HepG2 (cell line): ENCODE data around the gene LYRM9. TPM values are rescaled to one million over a fixed set of nuclear protein-coding genes. Genes with fewer than 3 reads are reported as not detected.

Experiments
- ATAC-seq: fragments of 200-7000 bp; cut with Tn5 transposase; 3 replicates; pipeline ENCODE4 v1.9.1; 2020; ENCODE audit warnings: mild to moderate bottlenecking, moderate library complexity
- BruUV-seq: library from RNA; stranded (reverse); fragments of 400-500 nt; replicated peaks from 2 replicates; lab custom pipeline; 2021; lab: Mats Ljungman, UMichigan
- CTCF ChIA-PET: fragments of 300-600 bp; formaldehyde crosslinking; extraction: SDS; loops from one replicate; lab custom pipeline; 2021; ENCODE audit warnings: low total read pairs, inconsistent platforms, low intra/inter-chr PET ratio; lab: Yijun Ruan, JAX
- POLR2A ChIA-PET: fragments of 350-600 bp; sonication (Branson Sonifier 250); formaldehyde crosslinking; loops from one replicate; lab custom pipeline; 2020; ENCODE audit warnings: antibody characterized with exemption, inconsistent platforms; lab: Yijun Ruan, JAX
- DNase-seq: peaks from one replicate; pipeline ENCODE4 v3.0.0-alpha.2; 2015; ENCODE audit warnings: low spot score
- FAIRE-seq: peaks from 3 replicates; lab custom pipeline; 2011; peaks lifted over from hg19 to GRCh38; lab: Jason Lieb, UNC
- H2AFZ ChIP-seq: one replicate; pipeline ENCODE4 v1.6.1; 2011; ENCODE audit warnings: low read length, inconsistent platforms
- H3K27ac ChIP-seq: fragments of 300-600 bp; 3 replicates; pipeline ENCODE4 v1.8.0; 2011; ENCODE audit warnings: mixed run types, mild to moderate bottlenecking, mixed read lengths, low read length, inconsistent platforms; ENCODE audit not compliant: insufficient read depth; ENCODE audit errors: extremely low read length
- H3K27me3 ChIP-seq, 2 experiments: fragments of 200-600 bp in 1 of 2; 2 replicates in 1 of 2; 3 replicates in 1 of 2; pipeline versions ENCODE4 v1.6.0 to v1.8.0; 2011; ENCODE audit warnings: low read length in 2 of 2, mild to moderate bottlenecking in 2 of 2, moderate library complexity in 2 of 2, inconsistent platforms in 1 of 2; ENCODE audit not compliant: insufficient read depth in 2 of 2, control insufficient read depth in 1 of 2
- H3K36me3 ChIP-seq, 2 experiments: fragments of 200-600 bp in 1 of 2; replicated peaks in 1 of 2; 2 replicates in 1 of 2; 3 replicates in 1 of 2; pipeline versions ENCODE4 v1.5.1 to v1.8.0; 2011; ENCODE audit warnings: low read length in 2 of 2, inconsistent platforms in 1 of 2; ENCODE audit not compliant: insufficient read depth in 2 of 2, control insufficient read depth in 1 of 2
- H3K4me1 ChIP-seq: 2 replicates; pipeline ENCODE4 v1.5.1; 2012; ENCODE audit warnings: low read length, inconsistent platforms; ENCODE audit not compliant: insufficient read depth
- H3K4me2 ChIP-seq: 2 replicates; pipeline ENCODE4 v1.6.0; 2011; ENCODE audit warnings: low read depth, low read length, inconsistent platforms
- H3K4me3 ChIP-seq, 3 experiments: fragments of 200-600 bp in 1 of 3; sonication (generic), shearing (Covaris generic) in 1 of 3; replicated peaks in 1 of 3; 2 replicates each; pipeline ENCODE4 v1.5.1; 2011 to 2016; ENCODE audit warnings: low read length in 3 of 3, inconsistent platforms in 2 of 3, low read depth in 2 of 3, mild to moderate bottlenecking in 2 of 3, control low read depth in 1 of 3, mixed read lengths in 1 of 3; ENCODE audit not compliant: insufficient read depth in 1 of 3
- H3K79me2 ChIP-seq: one replicate; pipeline ENCODE4 v1.6.1; 2011; ENCODE audit warnings: low read length, inconsistent platforms; ENCODE audit not compliant: insufficient read depth
- H3K9ac ChIP-seq: 2 replicates; pipeline ENCODE4 v1.6.0; 2011; ENCODE audit warnings: mild to moderate bottlenecking, low read depth, low read length, inconsistent platforms; ENCODE audit not compliant: insufficient read depth
- H3K9me3 ChIP-seq: 2 replicates; pipeline ENCODE4 v1.5.1; 2012; ENCODE audit warnings: mild to moderate bottlenecking, low read length
- H4K20me1 ChIP-seq: 2 replicates; pipeline ENCODE4 v1.6.0; 2011; ENCODE audit warnings: inconsistent platforms, mild to moderate bottlenecking, low read length, moderate library complexity; ENCODE audit not compliant: insufficient read depth
- AKAP8 ChIP-seq: sonication (generic); formaldehyde crosslinking; IDR thresholded peaks from 2 replicates; pipeline ENCODE4 v1.5.1; 2020; ENCODE audit warnings: mild to moderate bottlenecking, missing genetic modification reagents
- BHLHE40 ChIP-seq: IDR thresholded peaks from 2 replicates; pipeline ENCODE4 v1.6.1; 2011; ENCODE audit warnings: low read length, improper control_type of control experiment
- EZH2 ChIP-seq: conservative IDR thresholded peaks from 2 replicates; pipeline ENCODE4 v1.6.1; 2012; ENCODE audit warnings: mild to moderate bottlenecking, low read depth, low read length, moderate library complexity
- HDAC1 ChIP-seq: sonication (generic); formaldehyde crosslinking; IDR thresholded peaks from 2 replicates; pipeline ENCODE4 v1.5.1; 2020; ENCODE audit warnings: mild to moderate bottlenecking, missing genetic modification reagents
- KAT2B ChIP-seq: fragments of 150-350 bp; IDR thresholded peaks from 2 replicates; pipeline ENCODE4 v1.6.1; 2014; ENCODE audit warnings: low read depth, low read length, borderline replicate concordance
- KAT8 ChIP-seq: IDR thresholded peaks from 2 replicates; pipeline ENCODE4 v1.6.1; 2016; ENCODE audit warnings: missing genetic modification reagents, missing compliant biosample characterization
- MAFK ChIP-seq, 2 experiments: IDR thresholded peaks in 1 of 2; conservative IDR thresholded peaks in 1 of 2; 2 replicates each; pipeline ENCODE4 v1.6.1; 2011; ENCODE audit warnings: improper control_type of control experiment in 2 of 2, low read length in 2 of 2
- RFXAP ChIP-seq: sonication (generic); formaldehyde crosslinking; IDR thresholded peaks from 2 replicates; pipeline ENCODE4 v1.4.0; 2020; ENCODE audit warnings: missing genetic modification reagents, borderline replicate concordance
- RXRA ChIP-seq: sonication (generic); formaldehyde crosslinking; IDR thresholded peaks from 2 replicates; pipeline ENCODE4 v1.5.1; 2020; ENCODE audit warnings: missing genetic modification reagents
- SALL2 ChIP-seq: sonication (generic); formaldehyde crosslinking; IDR thresholded peaks from 2 replicates; pipeline ENCODE4 v1.8.1; 2023; ENCODE audit warnings: mild to moderate bottlenecking, missing genetic modification reagents, inconsistent platforms
- SCMH1 ChIP-seq: sonication (generic); formaldehyde crosslinking; IDR thresholded peaks from 2 replicates; pipeline ENCODE4 v1.9.0; 2021; ENCODE audit warnings: missing genetic modification reagents, mild to moderate bottlenecking, borderline replicate concordance
- SOX5 ChIP-seq: IDR thresholded peaks from 2 replicates; pipeline ENCODE4 v1.6.1; 2016; ENCODE audit warnings: borderline replicate concordance
- SOX6 ChIP-seq, 2 experiments: fragments of 450-650 bp in 1 of 2; sonication (generic) in 1 of 2; formaldehyde crosslinking in 1 of 2; IDR thresholded peaks; 2 replicates each; pipeline versions ENCODE4 v1.4.0 to v1.6.1; 2017 to 2020; ENCODE audit warnings: antibody characterized with exemption in 1 of 2, mild to moderate bottlenecking in 1 of 2, missing genetic modification reagents in 1 of 2
- UBTF ChIP-seq: sonication (generic); formaldehyde crosslinking; IDR thresholded peaks from 2 replicates; pipeline ENCODE4 v1.4.0; 2020; ENCODE audit warnings: mild to moderate bottlenecking, missing genetic modification reagents
- ZNF329 ChIP-seq: sonication (generic); formaldehyde crosslinking; IDR thresholded peaks from 2 replicates; pipeline ENCODE4 v1.9.0; 2021; ENCODE audit warnings: low read depth, mild to moderate bottlenecking, missing genetic modification reagents
- ZNF547 ChIP-seq: sonication (generic); formaldehyde crosslinking; IDR thresholded peaks from 2 replicates; pipeline ENCODE4 v1.5.1; 2020; ENCODE audit warnings: mild to moderate bottlenecking, missing genetic modification reagents
- ZNF549 ChIP-seq: sonication (generic); formaldehyde crosslinking; IDR thresholded peaks from 2 replicates; pipeline ENCODE4 v1.5.0; 2020; ENCODE audit warnings: missing genetic modification reagents
- ZNF619 ChIP-seq: sonication (generic); formaldehyde crosslinking; IDR thresholded peaks from 2 replicates; pipeline ENCODE4 v1.4.0; 2020; ENCODE audit warnings: mild to moderate bottlenecking, missing genetic modification reagents
- ZNF83 ChIP-seq: sonication (generic); formaldehyde crosslinking; IDR thresholded peaks from 2 replicates; pipeline ENCODE4 v1.4.0; 2020; ENCODE audit warnings: missing genetic modification reagents, mild to moderate bottlenecking, borderline replicate concordance
- ZNF879 ChIP-seq: sonication (generic); formaldehyde crosslinking; IDR thresholded peaks from 2 replicates; pipeline ENCODE4 v1.8.1; 2023; ENCODE audit warnings: missing genetic modification reagents
- WGBS: methylation state at CpG from one replicate; pipeline ENCODE4 v1.1.6; 2017; ENCODE audit warnings: low lambda C conversion rate; 5-methylcytosine and 5-hydroxymethylcytosine counted together
- in situ Hi-C: cut with HindIII; loops from 2 replicates; pipeline ENCODE4 v1.10.0; 2017; ENCODE audit warnings: low pct_unique_long_range_greater_than_20kb; ENCODE audit not compliant: extremely low pct_ligation_motif_present
- intact Hi-C: fragments of 100-400 bp; cut with micrococcal nuclease; formaldehyde crosslinking; loops from one replicate; pipeline ENCODE4 v1.10.0; 2022; ENCODE audit not compliant: unreplicated experiment
- polyA plus RNA-seq, 8 experiments: library from polyadenylated mRNA; depleted of rRNA in 3 of 8; stranded (reverse) in 7 of 8; unstranded in 1 of 8; fragments of >200 nt; fragmentation: Illumina TruSeq in 4 of 8; extraction: Trizol in 4 of 8; gene quantifications; 2 replicates each; pipeline versions ENCODE4 v1.2.1 to v1.2.3, GENCODE V29; 2011 to 2016; ENCODE audit warnings: low read depth in 4 of 8, missing spikeins in 1 of 8, mixed read lengths in 1 of 8; ENCODE audit not compliant: insufficient read depth in 1 of 8
- total RNA-seq, 5 experiments: library from RNA; depleted of rRNA; stranded (reverse); fragments of >200 nt; fragmentation: Illumina TruSeq; extraction: Trizol; gene quantifications; 2 replicates each; pipeline ENCODE4 v1.2.3, GENCODE V29; 2016; ENCODE audit warnings: low read depth in 1 of 5

The LYRM9 gene
- total and polyA plus RNA-seq, 2 of the 13 experiments (the other 11 are each of a cell fraction or from before 2014, with no cell fraction given) = 0.24 to 0.66 TPM

- TF ChIP-seq ZNF879 (CRISPR knock-in tag) (no peak), ZNF547 (no peak), SOX6 (IDR thresholded peaks at IDR 0.05) (no peak), SOX6 (CRISPR knock-in tag; IDR thresholded peaks at IDR 0.05) (peak; percentile 71), KAT2B (no peak), HDAC1 (no peak), SCMH1 (CRISPR knock-in tag) (no peak), SOX5 (CRISPR knock-in tag) (peak; percentile 38; the same call in 1 of the 2 replicates), KAT8 (no peak), RFXAP (CRISPR knock-in tag) (no peak)
- TF ChIP-seq, all 625 proteins: peak for 10
These were observed 32.0 kb downstream of the LYRM9 start (continued) for GRCh38 chr17:27860971-27861664.

GRCh38 chr17:27858621-27859305 is 34.4 kb downstream of the LYRM9 start:
- no TSS peak for BruUV-seq
- ChIA-PET POLR2A (no interaction called here), CTCF (no interaction called here)
- in situ Hi-C loops (no loop called here), intact Hi-C loops (no loop called here)
- H3K36me3 ChIP-seq = no peaks in the 10 kb centered on the region
- H3K79me2 ChIP-seq = no peaks in the 10 kb centered on the region
- no peaks in the 10 kb centered on the region for H3K9me3 ChIP-seq
- no peak for DNase-seq
- no peak overlapping the region for H3K27ac ChIP-seq
- H3K4me3 ChIP-seq = no peak overlapping the region
- WGBS = 43% methylated on average over 6 of the region's 6 CpGs
- H3K4me1 ChIP-seq = peaks cover 23% of the 10 kb centered on the region
- no peak for ATAC-seq
- FAIRE-seq = no peak
- no peaks in the 10 kb centered on the region for H3K27me3 ChIP-seq
- H2AFZ ChIP-seq = no peak overlapping the region
- no peak overlapping the region for H3K9ac ChIP-seq
- no peak overlapping the region for H3K4me2 ChIP-seq
- H4K20me1 ChIP-seq = no peaks in the 10 kb centered on the region
- TF ChIP-seq RXRA (CRISPR knock-in tag) = no peak
- no peak for TF ChIP-seq SALL2 (CRISPR knock-in tag)
- no peak for TF ChIP-seq MAFK (conservative IDR thresholded peaks at IDR 0.05 in 1 of 2, IDR thresholded peaks at IDR 0.05 in 1 of 2; ENCODE audit: low read length in 2 of 2)
- TF ChIP-seq AKAP8 (CRISPR knock-in tag) = no peak
- TF ChIP-seq ZNF619 (CRISPR knock-in tag) = no peak
- no peak for TF ChIP-seq BHLHE40
- TF ChIP-seq UBTF (CRISPR knock-in tag) = no peak
- TF ChIP-seq ZNF549 (CRISPR knock-in tag) = no peak
- TF ChIP-seq ZNF83 (CRISPR knock-in tag) = no peak
- no peak for TF ChIP-seq EZH2
- no peak for TF ChIP-seq ZNF329 (CRISPR knock-in tag)
